Measurements from ENCODE around the gene ENAH. TPM values are rescaled to one million over a fixed set of nuclear protein-coding genes. Genes with fewer than 3 reads are reported as not detected.

Gene ENAH
- polyA plus RNA-seq, 1 of the 3 experiments (the other 2 are of a cell fraction): 48.9 TPM

GRCh38 chr1:225532240-225532944 lies 120.5 kb downstream of the ENAH start:
- no peaks in the 10 kb centered on the region for H3K9me3 ChIP-seq
- 95% methylated on average over 2 of the region's 2 CpGs for WGBS (ENCODE audit: low lambda C conversion rate)
- DNase-seq: no peak
- H3K4me2 ChIP-seq: no peak overlapping the region
- ChIA-PET POLR2A (no interaction called here), CTCF (interaction anchor here (1.1 to 1.2 kb wide), 2 partner anchors 46 to 51 kb away, joined by 3 to 4 read pairs; no protein-coding TSS in a partner anchor)
- no peaks in the 10 kb centered on the region for H3K27me3 ChIP-seq (ENCODE audit: insufficient read depth)
- no peak overlapping the region for H3K27ac ChIP-seq (ENCODE audit: low read depth in 2 of 2, low read length in 1 of 2)
- H3K4me3 ChIP-seq (ENCODE audit: low read depth in 2 of 2, low read length in 1 of 2): no peak overlapping the region
- peaks cover 21 to 51% of the 10 kb centered on the region in 2 experiments; a peak in 3 of 4 replicates for H3K4me1 ChIP-seq (ENCODE audit: control insufficient read depth in 1 of 2, insufficient read depth in 2 of 2, low read depth in 1 of 2, low read length in 1 of 2)
- H3K9ac ChIP-seq: no peak overlapping the region
- no peak overlapping the region for H2AFZ ChIP-seq (ENCODE audit: low read depth)
- H3K79me2 ChIP-seq (ENCODE audit: insufficient read depth): peaks cover 98% of the 10 kb centered on the region
- peaks cover 11% of the 10 kb centered on the region for H3F3A ChIP-seq (replicated peaks; ENCODE audit: insufficient read depth)
- H3K36me3 ChIP-seq (replicated peaks in 1 of 2; ENCODE audit: control insufficient read depth in 1 of 2, insufficient read depth in 2 of 2, low read length in 1 of 2): peaks cover 56 to 60% of the 10 kb centered on the region in 2 experiments
- TF ChIP-seq NRF1 (IDR thresholded peaks at IDR 0.05; ENCODE audit: low read depth, low read length) (no peak), FOXJ3 (CRISPR knock-in tag; IDR thresholded peaks at IDR 0.05) (no peak), NFIC (IDR thresholded peaks at IDR 0.05; ENCODE audit: borderline replicate concordance) (no peak), GABPA (IDR thresholded peaks at IDR 0.05; ENCODE audit: low read depth) (no peak), TCF12 (IDR thresholded peaks at IDR 0.05) (no peak), RXRA (IDR thresholded peaks at IDR 0.05; ENCODE audit: borderline replicate concordance, low read depth) (no peak), CHD2 (IDR thresholded peaks at IDR 0.05; ENCODE audit: low read length, partially characterized antibody) (no peak), SMC3 (IDR thresholded peaks at IDR 0.05; ENCODE audit: low read depth, low read length) (no peak), TEAD4 (IDR thresholded peaks at IDR 0.05; ENCODE audit: borderline replicate concordance, insufficient read depth) (no peak), ELF1 (IDR thresholded peaks at IDR 0.05) (no peak), PBX3 (IDR thresholded peaks at IDR 0.05) (no peak), TAF1 (IDR thresholded peaks at IDR 0.05; ENCODE audit: borderline replicate concordance, low read depth, low read length) (no peak), RAD21 (IDR thresholded peaks at IDR 0.05; ENCODE audit: low read length) (no peak), CTCF (IDR thresholded peaks at IDR 0.05) (no peak), JUND (IDR thresholded peaks at IDR 0.05) (no peak), SIN3A (IDR thresholded peaks at IDR 0.05; ENCODE audit: borderline replicate concordance, low read depth, low read length) (no peak), ZBTB33 (IDR thresholded peaks at IDR 0.05; ENCODE audit: borderline replicate concordance, low read depth) (no peak), MEF2A (IDR thresholded peaks at IDR 0.05; ENCODE audit: borderline replicate concordance, low read depth) (no peak)
- TF ChIP-seq, protein P1, sequence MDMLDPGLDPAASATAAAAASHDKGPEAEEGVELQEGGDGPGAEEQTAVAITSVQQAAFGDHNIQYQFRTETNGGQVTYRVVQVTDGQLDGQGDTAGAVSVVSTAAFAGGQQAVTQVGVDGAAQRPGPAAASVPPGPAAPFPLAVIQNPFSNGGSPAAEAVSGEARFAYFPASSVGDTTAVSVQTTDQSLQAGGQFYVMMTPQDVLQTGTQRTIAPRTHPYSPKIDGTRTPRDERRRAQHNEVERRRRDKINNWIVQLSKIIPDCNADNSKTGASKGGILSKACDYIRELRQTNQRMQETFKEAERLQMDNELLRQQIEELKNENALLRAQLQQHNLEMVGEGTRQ (IDR thresholded peaks at IDR 0.05; ENCODE audit: borderline replicate concordance, low read depth, low read length): no peak
- no peaks in the 10 kb centered on the region for H3K9me2 ChIP-seq
- H4K20me1 ChIP-seq (ENCODE audit: insufficient read depth): peaks cover 57% of the 10 kb centered on the region
